NCI-H128 (cell line): ENCODE data around the gene COBLL1.

ENCODE experiments used
- DNase-seq: peaks from one replicate; lab custom pipeline; 2025; ENCODE audit not compliant: unreplicated experiment; lab: John Stamatoyannopoulos, UW

The COBLL1 gene

GRCh38 chr2:164792316-164793170 lies 49.1 kb downstream of the COBLL1 start:
- no peak for DNase-seq

- no peak for DNase-seq
These were observed 51.7 kb downstream of the COBLL1 start for GRCh38 chr2:164789968-164790367.

GRCh38 chr2:164786787-164787186 lies 54.8 kb downstream of the COBLL1 start:
- no peak for DNase-seq

GRCh38 chr2:164785457-164785856 lies 56.2 kb downstream of the COBLL1 start:
- no peak for DNase-seq

GRCh38 chr2:164784376-164784775 lies 57.2 kb downstream of the COBLL1 start:
- no peak for DNase-seq

GRCh38 chr2:164782323-164782722 lies 59.3 kb downstream of the COBLL1 start:
- DNase-seq: no peak

GRCh38 chr2:164781394-164781793 lies 60.2 kb downstream of the COBLL1 start:
- no peak for DNase-seq

- no peak for DNase-seq
These were observed 60.9 kb downstream of the COBLL1 start for GRCh38 chr2:164780611-164781178.

- DNase-seq: no peak
These were observed 62.1 kb downstream of the COBLL1 start for GRCh38 chr2:164779383-164780057.

GRCh38 chr2:164778723-164779122 lies 62.9 kb downstream of the COBLL1 start:
- DNase-seq: no peak

GRCh38 chr2:164777847-164778461 lies 63.7 kb downstream of the COBLL1 start:
- no peak for DNase-seq

- no peak for DNase-seq
These were observed 68.0 kb downstream of the COBLL1 start for GRCh38 chr2:164773635-164774034.

GRCh38 chr2:164773091-164773490 lies 68.5 kb downstream of the COBLL1 start:
- no peak for DNase-seq

GRCh38 chr2:164771897-164772296 lies 69.7 kb downstream of the COBLL1 start:
- no peak for DNase-seq

- DNase-seq: no peak
These were observed 71.2 kb downstream of the COBLL1 start for GRCh38 chr2:164770421-164770916.

GRCh38 chr2:164766954-164767320 lies 74.7 kb downstream of the COBLL1 start:
- DNase-seq: no peak

GRCh38 chr2:164766216-164766953 lies 75.2 kb downstream of the COBLL1 start:
- DNase-seq: no peak

GRCh38 chr2:164764996-164765395 lies 76.6 kb downstream of the COBLL1 start:
- no peak for DNase-seq

- no peak for DNase-seq
These were observed 77.1 kb downstream of the COBLL1 start for GRCh38 chr2:164764474-164764873.

GRCh38 chr2:164763431-164763830 lies 78.2 kb downstream of the COBLL1 start:
- no peak for DNase-seq
